Stimulated activated CD8-positive, alpha-beta memory T cell treated with anti-CD3 and anti-CD28 coated beads, Interleukin-4, amount 100 ng/mL, for 48 hours (primary cell): ENCODE data around the gene RASA2.
"Not testable (repeated sequence)": the region's sequence is repeated elsewhere in the genome, so short reads cannot be mapped to it uniquely, and the experiment has no call there.

Source experiments
- DNase-seq: peaks from one replicate; pipeline ENCODE4 v3.0.0-alpha.2; 2020

The RASA2 gene

DNA sequence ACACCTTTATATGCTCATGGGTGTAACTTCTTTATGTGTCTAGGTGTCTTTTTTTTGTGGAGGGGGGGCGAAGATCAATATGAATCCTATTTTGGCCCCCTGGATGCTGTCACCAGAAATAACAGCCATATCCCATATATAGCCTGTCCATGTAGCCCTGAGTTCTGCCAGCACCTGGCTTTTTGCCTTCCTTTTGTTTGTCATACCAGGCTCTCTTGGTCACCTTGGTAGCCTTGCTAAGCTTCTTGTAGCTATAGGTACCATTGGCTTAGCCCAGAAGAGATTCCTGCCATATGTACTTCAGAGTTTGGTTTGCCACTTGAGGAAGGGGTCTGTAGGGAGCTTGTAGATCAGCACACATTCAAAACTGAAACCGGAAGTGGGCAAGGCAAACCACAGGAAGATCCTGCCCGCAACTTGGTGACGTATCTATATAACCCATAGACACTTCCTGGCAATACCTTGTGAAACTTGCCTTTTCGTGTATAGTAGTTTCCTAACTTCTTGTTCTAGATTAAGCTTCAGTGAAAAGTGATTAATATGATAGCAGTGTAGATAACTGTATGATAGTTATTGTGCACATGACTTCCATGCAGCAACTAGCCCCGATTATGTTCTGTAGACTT lies 11.9 kb downstream of the RASA2 start:
- peak; percentile 89 for DNase-seq

DNA sequence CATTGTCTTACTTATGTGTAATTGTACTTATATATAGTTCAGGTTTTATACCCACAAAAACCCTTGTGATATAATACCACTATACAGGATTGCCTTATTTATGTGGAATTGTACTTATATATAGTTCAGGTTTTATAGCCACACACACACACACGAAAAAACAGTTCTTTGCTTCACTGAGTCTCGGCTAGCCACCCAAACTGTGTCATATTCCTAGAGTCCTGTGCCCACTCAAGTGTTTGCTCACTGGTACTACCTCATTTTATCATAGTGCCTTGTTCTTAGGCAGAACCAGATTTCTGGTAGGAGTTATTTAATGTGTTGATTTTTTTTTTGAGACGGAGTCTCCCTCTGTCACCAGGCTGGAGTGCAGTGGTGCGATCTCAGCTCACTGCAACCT lies 12.5 kb downstream of the RASA2 start:
- DNase-seq = no peak

GRCh38 chr3:141499965-141500364 lies 13.1 kb downstream of the RASA2 start:
- DNase-seq = no peak

DNA sequence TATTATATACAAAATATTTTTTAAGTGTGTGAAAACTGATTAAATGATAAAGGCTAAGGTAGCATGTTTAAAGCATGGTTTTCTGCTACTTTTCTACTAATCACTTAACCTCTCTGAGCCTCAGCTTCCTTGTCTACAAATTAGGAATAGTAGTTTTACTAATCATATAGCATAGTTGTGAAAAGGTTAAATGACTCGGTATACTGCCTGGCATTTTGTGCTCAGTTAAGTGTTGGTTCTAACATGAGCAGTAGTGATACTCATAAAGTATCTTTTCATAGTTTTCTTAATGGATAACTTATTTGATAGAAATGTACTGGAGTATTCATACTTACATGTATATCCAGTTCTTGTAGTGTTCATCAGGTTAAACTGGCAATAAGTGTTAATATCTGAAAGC lies 13.6 kb downstream of the RASA2 start:
- DNase-seq = no peak

GRCh38 chr3:141505166-141505565 lies 18.3 kb downstream of the RASA2 start:
- no peak for DNase-seq

DNA sequence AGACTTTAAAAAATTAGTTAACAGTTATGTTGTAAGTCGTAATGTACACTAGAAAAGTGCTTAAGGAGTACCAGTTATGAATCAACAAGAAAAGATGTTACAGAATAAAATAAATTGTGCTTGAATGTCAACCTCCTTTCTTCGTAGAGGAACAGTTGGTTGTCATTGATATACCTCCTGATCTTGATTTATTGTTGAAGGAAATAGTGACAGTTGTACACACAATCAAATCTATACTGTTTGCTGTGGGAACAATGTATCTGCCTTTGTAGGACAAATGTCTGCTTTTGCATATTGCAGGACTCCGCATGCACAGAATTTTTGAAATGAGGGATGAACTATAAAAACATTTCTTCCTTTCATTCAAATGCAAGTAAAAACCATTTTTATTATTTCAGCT lies 19.2 kb downstream of the RASA2 start:
- DNase-seq = no peak

DNA sequence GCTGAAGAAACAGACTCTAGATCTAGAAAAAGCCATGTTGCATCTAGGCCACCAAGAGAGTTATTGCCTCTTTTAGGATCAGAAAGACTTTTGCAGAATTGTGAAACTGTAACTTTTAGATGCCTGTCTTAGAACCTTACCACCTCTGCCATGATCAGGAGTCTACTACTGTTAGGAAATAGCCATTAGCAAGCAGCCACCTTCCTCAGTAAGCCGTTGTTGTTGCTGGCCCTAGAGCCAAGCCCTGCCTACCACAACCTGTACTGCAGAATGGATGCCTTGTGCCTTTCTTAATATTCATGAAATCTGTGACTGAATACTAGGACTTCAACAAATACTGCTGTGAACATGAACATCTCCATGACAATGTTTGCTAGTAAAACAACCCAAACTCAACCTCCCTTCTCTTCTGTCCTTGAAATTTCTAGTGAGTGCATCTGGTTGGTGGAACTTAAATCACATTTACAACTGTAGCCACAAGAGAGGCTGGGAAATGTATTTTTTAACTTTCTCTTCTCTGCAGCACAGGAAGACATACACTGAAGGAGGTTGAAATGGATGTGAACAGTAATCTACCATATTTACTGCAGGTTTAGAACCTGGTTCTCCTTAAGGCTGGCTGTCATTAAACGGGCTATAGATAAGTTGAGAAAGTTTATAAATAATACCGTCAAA lies 20.7 kb downstream of the RASA2 start:
- DNase-seq = no peak

GRCh38 chr3:141508067-141508436 lies 21.2 kb downstream of the RASA2 start:
- DNase-seq = no peak

DNA sequence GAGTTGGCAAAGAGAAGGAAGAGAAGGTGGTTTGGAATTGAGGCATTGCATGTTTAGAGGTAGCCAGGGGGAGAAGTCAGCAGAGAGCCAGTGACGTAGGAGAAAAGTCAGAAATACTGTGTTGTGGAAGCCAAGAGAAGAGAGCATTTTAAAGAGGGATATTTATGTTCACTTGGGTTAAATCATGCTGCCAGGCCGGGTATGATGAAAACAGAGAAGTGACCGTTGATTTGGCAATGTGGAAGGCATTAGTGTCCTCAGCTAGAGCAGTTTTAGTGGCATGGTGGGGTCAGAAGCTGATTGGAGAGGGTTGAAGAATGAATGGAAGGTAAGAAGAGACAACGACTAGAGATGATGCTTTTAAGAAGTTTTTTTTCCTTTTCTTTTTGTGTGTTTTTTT lies 24.5 kb downstream of the RASA2 start:
- DNase-seq = no peak

DNA sequence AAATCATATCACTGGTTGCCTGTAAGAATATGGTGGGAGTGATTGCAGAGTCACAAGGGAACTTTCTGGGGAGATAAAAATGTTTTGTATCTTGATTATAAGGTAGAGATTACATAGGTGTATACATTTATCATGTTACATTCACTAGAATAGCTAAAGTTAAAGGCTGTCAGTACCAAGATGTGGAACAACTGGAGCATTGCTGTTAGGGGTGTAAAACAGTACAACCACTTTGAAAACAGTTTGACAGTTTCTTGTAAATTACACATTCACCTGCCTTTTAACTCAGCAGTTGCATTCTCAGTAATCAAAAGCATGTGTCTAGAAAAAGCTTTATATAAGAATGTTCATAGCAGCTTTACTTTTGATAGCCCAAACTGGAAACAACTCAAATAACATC lies 27.6 kb downstream of the RASA2 start:
- no peak for DNase-seq

DNA sequence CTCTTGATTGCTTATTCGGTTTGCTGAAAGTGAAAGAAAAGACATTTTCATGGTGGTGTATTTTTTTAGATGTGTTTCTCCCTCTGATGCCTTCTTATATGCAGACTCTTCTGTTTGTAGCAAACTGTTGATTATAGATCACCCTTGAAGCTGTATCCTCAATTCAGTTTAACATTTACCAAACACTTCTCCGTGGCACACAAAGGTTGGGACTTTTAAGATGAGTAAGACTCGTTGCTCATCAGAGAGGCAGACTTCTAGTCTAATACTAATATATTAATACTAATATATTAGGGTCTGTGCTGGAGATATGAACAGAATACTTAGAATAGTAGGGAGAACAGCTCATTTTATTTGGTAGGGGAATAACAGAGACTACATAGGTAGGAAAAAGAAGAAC lies 32.8 kb downstream of the RASA2 start:
- no peak for DNase-seq

DNA sequence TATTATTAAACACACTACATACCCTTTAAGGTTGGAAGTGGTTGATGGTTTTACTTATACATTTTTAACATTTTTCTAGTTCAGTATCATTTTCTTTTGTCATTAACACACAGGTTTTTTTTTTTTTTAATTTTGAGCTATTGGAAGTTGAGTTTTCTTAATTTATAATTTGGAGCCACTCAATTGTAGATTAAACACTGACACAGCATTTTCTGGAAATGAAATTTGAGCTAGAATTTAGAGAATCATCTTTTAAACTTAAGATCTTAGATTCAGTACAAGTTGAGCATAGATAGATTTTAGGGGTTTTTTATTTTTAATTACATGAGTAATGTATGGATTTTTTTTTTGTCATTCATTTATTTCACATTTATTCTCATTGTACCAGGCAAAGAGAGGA lies 35.0 kb downstream of the RASA2 start:
- DNase-seq = no peak

- DNase-seq = no peak
Observed at GRCh38 chr3:141523615-141524375, 37.0 kb downstream of the RASA2 start.

DNA sequence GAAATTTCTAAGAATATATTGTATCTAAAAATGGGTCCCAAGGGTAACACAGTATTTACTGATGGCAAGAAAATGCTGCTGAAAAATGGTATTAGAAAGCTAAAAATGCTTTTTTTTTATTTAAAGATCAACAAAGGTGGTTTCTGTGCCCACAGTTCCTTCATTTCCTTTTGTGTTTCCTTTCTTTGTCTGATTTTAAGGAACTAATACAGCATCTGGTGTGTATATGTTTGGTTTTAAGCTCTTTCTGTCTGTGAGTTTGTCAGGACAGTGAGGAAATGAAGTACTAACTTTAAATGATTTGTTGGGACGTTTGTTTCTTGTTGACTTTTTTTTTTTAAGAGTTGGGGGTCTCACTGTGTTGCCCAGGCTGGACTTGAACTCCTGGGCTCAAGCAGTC lies 38.2 kb downstream of the RASA2 start:
- no peak for DNase-seq

DNA sequence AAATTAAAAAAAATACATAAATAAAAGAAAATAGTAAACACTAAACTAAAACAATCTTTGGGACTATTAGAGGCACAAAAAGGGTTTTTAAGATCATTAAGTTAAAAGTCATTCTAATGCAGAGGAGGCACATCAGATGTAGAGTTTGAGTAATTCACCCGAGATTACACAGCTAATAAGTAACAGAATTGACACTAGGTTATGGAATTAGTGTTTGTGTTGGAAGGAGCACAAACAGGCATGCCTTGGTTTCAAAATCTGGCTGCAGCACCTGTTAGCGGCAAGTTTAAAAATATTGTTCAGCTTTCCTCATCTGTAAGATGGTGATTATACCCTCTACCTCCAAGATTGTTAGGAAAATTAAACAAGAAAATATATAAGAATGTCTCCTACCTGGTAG lies 39.0 kb downstream of the RASA2 start:
- DNase-seq = no peak

DNA sequence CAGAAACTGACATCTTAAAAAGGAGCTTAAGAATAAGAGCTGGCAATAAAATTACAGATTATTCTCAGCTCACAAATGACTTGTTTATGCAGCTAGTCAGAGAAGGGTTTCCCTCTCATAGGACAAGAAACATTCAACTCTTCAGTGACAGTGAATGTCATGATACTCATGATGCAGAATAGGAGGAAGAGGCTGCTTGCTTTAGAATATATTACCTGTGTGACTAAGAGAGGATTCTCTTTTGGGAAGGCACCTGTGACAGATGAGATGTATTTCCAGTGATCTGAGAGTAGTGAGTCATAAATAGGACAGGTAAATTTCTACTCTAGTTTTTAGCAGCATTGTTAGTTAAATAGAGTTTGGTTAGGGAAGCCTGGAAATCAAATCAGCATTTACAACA lies 39.9 kb downstream of the RASA2 start:
- no peak for DNase-seq

GRCh38 chr3:141528800-141529199 lies 42.0 kb downstream of the RASA2 start:
- no peak for DNase-seq

DNA sequence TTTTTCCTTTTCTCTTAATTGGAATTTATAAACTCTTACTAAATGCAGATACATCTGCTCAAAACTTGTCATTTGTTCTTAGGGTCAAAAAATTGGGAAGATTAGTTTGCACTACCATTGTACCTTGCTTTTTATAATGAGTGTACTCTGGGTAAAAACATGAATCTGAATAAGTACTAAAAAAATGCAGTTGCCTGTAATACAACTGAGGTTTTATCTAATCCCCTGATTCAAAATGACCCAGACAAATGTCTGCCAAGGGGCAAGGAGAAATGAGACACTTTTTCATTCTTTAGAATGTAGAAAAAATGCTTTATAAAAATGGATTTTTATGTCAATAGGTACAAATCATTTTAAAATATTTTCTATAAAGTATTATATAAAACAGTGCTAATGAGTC lies 42.4 kb downstream of the RASA2 start:
- no peak for DNase-seq

DNA sequence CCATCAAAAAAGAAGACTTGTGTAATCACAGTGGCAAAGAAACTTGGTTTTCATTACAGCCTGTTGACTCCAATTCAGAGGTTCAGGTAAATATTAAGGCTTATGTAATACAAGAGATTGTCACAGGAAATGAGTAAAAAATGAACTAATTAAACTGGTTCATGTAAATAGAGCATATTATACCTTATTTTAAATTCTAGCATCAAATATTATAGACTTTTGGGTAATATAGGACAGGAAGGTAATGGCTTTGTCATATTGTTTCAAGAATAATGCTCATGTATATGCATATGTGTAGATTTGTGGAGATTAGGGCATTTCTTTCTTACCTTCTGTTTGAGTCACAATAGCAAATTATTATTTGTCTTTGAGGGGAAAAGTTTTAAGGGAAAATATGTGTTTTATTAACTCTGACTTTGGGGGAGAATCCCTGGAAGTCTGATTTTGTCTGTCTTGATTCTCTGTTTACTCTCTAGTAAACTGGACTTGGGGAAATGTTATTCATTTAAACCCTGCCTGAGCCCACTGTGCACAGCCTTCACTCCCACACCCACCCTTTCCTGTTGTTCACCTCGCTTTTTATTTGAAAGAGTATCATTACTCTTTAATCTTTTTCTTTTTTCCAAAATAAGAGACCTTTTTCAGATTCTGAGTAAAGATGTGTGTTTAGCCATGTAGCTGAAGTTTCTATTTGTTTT lies 43.0 kb downstream of the RASA2 start:
- no peak for DNase-seq

- no peak for DNase-seq
Observed at GRCh38 chr3:141530415-141530768, 43.6 kb downstream of the RASA2 start.

DNA sequence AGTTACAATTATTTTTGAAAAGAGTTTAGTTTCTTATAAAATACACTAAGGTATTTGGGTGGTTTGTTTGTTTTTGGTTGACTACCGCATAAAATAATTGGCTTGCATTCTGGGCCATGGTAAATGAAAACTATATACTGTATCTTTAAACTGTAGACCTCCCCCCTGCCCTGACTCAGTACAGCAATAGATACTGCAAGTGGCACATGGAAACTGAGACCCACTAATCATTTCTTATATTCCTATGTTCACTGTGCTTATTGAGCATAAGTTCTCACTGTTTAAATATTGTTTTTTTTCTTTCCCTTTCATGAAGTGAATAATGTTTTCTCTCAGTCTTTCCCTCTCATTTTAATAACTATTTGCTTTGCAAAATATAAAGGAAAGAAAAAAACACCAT lies 45.8 kb downstream of the RASA2 start:
- DNase-seq = no peak

DNA sequence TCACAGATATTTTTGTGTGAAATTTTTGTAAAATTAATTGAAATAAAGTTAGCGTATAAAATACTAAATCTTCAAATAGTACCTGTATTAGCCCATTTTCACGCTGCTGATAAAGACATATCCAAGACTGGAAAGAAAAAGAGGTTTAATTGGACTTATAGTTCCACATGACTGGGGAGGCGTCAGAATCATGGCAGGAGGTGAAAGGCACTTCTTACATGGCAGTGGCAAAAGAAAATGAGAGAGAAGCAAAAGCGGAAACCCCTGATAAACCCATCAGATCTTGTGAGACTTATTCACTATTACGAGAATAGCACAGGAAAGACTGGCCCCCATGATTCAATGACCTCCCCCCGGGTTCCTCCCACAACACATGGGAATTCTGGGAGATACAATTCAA lies 49.2 kb downstream of the RASA2 start:
- not testable (repeated sequence) for DNase-seq

GRCh38 chr3:141537856-141538255 lies 51.0 kb downstream of the RASA2 start:
- DNase-seq = no peak
